C4-2B (cell line): ENCODE data around the gene SEPTIN10.

Experiments
- H3K27ac ChIP-seq: fragments of 450-650 bp; 2 replicates; pipeline ENCODE4 v1.5.1; 2017
- ZFX ChIP-seq: fragments of 450-650 bp; IDR thresholded peaks from 2 replicates; pipeline ENCODE4 v1.6.1; 2017
- TF ChIP-seq, protein P1 (sequence below): fragments of 450-650 bp; conservative IDR thresholded peaks from 2 replicates; pipeline ENCODE4 v1.5.1; 2017; ENCODE audit warnings: mild to moderate bottlenecking

Gene SEPTIN10

DNA sequence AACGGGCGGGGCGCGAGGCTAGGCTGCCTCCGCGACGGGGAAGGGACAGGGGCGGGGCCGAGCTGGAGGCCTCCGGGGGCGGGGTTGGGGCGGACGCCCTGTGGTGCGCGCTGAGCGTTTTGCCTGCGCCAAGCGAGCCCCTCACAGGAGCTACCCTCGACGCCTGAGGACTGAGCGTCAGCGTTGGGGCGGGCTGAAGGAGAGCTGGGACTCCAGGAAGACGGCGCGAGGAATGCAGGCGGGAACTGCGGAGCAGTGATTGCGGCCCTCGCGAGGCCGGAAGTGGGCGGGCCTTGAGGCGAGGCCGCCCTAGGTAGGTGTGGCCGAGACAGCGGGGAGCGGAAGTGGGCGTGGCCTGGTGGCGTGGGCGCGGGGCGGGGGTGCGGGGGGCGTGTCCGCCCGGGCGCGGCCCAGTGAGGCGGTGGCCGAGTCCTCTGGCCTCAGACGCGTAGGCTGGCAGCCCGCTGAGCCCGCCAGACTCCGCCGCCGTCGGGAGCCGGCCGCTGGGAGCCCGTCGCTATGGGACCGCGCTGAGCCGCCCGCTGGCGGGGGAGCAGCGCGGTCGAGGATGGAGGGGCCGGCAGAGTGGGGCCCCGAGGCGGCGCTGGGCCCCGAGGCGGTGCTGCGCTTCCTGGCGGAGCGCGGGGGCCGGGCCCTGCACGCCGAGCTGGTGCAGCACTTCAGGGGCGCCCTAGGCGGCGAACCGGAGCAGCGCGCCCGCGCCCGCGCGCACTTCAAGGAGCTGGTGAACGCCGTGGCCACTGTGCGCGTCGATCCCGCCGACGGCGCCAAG, at the start of gene SEPTIN10, which contains the start of gene SOWAHC:
Gene SEPTIN10 (minus strand): TSS at position 45 of the 793 bp plus-strand sequence. CDS start 139 bp downstream, outside the sequence.
Gene SOWAHC (plus strand): TSS at position 443 of the 793 bp plus-strand sequence. CDS start 126 bp downstream, at position 569.
- peak; percentile 60 for TF ChIP-seq ZFX
- TF ChIP-seq, protein P1, sequence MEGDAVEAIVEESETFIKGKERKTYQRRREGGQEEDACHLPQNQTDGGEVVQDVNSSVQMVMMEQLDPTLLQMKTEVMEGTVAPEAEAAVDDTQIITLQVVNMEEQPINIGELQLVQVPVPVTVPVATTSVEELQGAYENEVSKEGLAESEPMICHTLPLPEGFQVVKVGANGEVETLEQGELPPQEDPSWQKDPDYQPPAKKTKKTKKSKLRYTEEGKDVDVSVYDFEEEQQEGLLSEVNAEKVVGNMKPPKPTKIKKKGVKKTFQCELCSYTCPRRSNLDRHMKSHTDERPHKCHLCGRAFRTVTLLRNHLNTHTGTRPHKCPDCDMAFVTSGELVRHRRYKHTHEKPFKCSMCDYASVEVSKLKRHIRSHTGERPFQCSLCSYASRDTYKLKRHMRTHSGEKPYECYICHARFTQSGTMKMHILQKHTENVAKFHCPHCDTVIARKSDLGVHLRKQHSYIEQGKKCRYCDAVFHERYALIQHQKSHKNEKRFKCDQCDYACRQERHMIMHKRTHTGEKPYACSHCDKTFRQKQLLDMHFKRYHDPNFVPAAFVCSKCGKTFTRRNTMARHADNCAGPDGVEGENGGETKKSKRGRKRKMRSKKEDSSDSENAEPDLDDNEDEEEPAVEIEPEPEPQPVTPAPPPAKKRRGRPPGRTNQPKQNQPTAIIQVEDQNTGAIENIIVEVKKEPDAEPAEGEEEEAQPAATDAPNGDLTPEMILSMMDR = no peak
- peak within 1 kb of the TSS; percentile 68 for H3K27ac ChIP-seq

DNA sequence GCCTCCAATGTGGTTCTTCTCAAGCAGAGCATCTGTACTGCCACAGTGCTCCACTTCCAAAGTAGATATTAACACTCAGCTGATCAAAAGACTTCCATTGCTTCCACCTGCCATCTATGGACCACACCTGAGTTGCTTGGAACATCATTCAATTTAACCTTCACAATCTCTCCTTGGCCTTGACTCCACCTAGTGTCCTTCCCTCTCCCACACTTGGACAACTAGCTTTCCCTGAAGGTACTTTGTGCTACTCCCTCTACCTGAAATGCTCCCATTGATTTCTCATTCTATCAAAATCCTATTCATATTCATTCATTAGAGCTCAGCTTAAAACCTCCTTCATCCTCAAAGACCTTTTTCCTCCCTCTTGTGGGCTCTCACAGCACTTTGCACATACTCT, 49.1 kb upstream of the SEPTIN10 start:
- TF ChIP-seq, protein P1 = no peak
- no peak for TF ChIP-seq ZFX
- no peak overlapping the region for H3K27ac ChIP-seq

DNA sequence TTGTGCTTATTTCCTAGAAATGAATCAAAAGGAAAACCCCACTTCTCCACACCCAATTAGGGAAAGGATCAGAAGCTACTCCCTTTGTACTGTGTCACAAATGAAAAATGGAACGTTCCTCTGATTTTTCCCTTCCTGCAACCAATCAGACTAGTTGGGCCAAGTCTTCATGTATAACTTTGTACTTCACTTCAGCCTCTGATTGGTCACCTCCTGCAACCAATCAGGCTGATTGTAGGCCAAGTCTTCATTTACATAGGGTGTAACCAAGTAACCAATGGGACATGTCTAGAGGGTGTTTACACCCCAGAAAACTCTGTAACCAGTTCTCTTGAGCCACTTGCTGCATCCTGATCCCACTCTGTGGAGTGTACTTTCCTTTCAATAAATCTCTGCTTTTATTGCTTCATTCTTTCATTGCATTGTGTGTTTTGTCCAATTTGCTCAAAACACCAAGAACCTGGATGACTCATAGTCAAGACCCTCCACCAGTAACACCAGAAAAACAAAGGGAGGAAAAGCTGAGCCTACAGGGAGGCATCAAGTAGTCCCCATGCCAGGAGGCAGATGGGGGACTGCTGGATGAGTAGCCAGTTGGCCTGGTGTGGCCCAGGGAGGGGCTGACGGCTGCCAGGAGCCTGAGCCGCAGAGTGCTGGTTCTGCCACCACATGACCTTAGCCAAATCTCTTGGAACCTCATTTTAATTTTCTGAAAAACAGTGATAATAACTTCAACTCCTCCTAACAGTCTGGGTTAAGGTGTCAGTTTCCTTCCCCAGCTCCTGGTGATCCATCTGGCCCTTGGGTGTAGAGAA, 46.5 kb upstream of the SEPTIN10 start:
- H3K27ac ChIP-seq = no peak overlapping the region
- no peak for TF ChIP-seq ZFX
- TF ChIP-seq, protein P1 = no peak

DNA sequence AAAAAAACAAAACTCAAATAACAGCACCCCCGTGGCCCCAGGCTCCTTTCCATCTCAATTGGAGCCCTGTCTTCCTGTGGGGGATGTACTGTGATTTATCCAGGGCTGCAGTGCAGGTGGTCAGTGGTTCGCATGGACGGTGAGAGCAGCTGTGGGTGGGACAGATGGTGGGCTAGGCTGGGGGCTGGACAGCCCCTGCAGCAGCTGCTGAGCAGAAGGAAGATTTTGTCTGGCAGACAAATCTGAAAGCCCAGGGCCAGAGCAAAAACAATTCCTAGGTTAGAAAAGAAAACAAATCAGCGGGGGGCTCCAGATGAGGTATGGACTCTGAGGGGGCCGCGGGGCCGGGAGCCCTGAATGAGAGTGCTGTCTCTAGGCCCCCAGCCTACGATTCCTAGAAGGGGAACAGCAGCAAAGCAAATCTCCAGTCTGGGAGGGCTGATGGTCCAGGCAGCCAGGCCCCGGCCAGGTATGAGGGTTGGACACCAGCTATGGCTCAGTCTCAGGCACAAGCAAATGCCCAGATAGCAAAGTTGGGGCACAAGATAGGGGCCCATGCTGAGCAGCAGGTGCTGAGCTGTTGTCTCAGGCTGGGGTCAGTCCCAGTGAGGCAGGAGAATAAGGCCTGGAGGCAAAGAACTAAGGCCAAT, 45.8 kb upstream of the SEPTIN10 start:
- no peak for TF ChIP-seq ZFX
- TF ChIP-seq, protein P1 = no peak
- no peak overlapping the region for H3K27ac ChIP-seq

DNA sequence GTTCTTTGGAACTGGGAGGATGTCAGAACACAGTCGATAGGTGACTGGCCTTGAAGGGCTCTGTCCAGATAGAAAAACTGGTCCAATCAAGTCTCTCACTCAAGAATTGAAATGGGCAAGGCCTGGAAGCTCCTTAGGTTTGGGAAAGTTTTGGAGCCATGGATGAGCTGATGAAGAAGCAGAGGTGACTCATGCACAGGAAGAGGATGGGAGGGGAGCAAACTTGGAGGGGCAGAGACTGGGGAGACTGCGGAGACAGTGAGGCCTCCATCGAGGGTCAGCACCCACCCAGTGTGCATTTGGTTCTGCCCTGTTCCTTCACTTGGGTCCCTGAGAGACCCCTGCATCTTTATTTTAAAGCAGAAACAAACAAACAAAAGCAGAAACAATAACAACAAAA, 41.5 kb upstream of the SEPTIN10 start:
- no peak for TF ChIP-seq ZFX
- TF ChIP-seq, protein P1 = no peak
- no peak overlapping the region for H3K27ac ChIP-seq

DNA sequence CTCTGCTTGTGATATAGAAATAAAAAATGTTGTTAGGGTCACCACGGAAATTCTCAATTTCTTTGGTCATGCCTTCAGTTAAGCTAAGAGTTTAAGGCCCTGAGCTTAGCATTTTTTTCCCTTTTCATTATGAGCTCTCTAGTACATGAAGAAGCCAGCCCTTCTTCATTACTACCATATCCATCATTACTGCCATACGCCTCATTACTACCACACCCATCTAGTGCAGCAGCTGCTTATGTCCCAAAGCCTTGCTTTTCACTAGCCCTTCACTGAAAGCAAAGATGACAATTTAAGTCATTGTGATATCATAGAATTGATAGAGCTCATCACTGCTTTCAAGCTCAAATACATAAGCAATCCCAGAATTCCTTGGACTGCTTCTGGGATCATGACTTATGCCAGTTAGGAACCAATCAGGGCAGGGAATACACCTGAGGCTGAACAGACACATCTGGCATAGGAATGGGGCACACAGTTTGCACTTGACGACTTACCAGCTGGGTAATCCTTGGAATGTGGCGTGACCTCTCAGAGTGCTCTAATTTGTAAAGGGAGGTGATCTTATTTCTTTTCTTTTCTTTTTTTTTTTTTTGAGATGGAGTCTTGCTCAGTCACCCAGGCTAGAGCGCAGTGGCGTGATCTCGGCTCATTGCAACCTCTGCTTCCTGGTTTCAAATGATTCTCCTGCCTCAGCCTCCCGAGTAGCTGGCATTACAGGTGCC, 40.7 kb upstream of the SEPTIN10 start:
- TF ChIP-seq, protein P1 = no peak
- no peak for TF ChIP-seq ZFX
- no peak overlapping the region for H3K27ac ChIP-seq
